K562 (cell line): Measurements from ENCODE around the gene ITGB5. TPM values are rescaled to one million over a fixed set of nuclear protein-coding genes. Genes with fewer than 3 reads are reported as not detected.

Experiments used
- CEBPG ChIP-seq, 3 experiments: fragments of 200-800 bp in 1 of 3; sonication (Bioruptor generic) in 1 of 3; sonication (generic) in 1 of 3; formaldehyde crosslinking in 1 of 3; IDR thresholded peaks in 2 of 3; conservative IDR thresholded peaks in 1 of 3; 2 replicates each; pipeline versions ENCODE4 v1.6.1 to v1.8.0; 2016 to 2022; ENCODE audit warnings: missing compliant biosample characterization in 2 of 3, missing genetic modification characterization in 2 of 3, mild to moderate bottlenecking in 1 of 3, missing genetic modification reagents in 1 of 3
- CHD2 ChIP-seq: IDR thresholded peaks from 2 replicates; pipeline ENCODE4 v1.6.1; 2011; ENCODE audit warnings: low read depth, low read length
- E2F1 ChIP-seq: sonication (generic); formaldehyde crosslinking; IDR thresholded peaks from 2 replicates; pipeline ENCODE4 v1.8.1; 2023; ENCODE audit warnings: mild to moderate bottlenecking, missing genetic modification reagents, moderate library complexity
- ELK3 ChIP-seq: fragments of 450-650 bp; formaldehyde crosslinking; IDR thresholded peaks from 2 replicates; pipeline ENCODE4 v1.4.0; 2020; ENCODE audit warnings: mild to moderate bottlenecking
- GTF2A2 ChIP-seq: IDR thresholded peaks from 2 replicates; pipeline ENCODE4 v1.6.1; 2016; ENCODE audit warnings: mild to moderate bottlenecking, missing genetic modification characterization, missing compliant biosample characterization
- GTF2E2 ChIP-seq: fragments of 200-800 bp; sonication (Bioruptor generic); IDR thresholded peaks from 2 replicates; pipeline ENCODE4 v1.6.1; 2016; ENCODE audit warnings: missing genetic modification characterization, missing compliant biosample characterization
- KLF16 ChIP-seq: IDR thresholded peaks from 2 replicates; pipeline ENCODE4 v1.6.1; 2016; ENCODE audit warnings: antibody characterized with exemption
- PRMT5 ChIP-seq: sonication (generic); formaldehyde crosslinking; IDR thresholded peaks from 2 replicates; pipeline ENCODE4 v1.5.0; 2020; ENCODE audit warnings: missing genetic modification reagents
- RBM15 ChIP-seq: fragments of 200-400 bp; formaldehyde crosslinking; IDR thresholded peaks from 2 replicates; pipeline ENCODE4 v1.6.1; 2018; ENCODE audit warnings: mild to moderate bottlenecking, low read length, moderate library complexity; ENCODE audit not compliant: insufficient read depth
- RNF219 ChIP-seq: fragments of 250-450 bp; sonication (Bioruptor Pico); IDR thresholded peaks from 2 replicates; pipeline ENCODE4 v1.5.0; 2022; ENCODE audit warnings: mild to moderate bottlenecking
- SFPQ ChIP-seq: fragments of 200-400 bp; formaldehyde crosslinking; IDR thresholded peaks from 2 replicates; pipeline ENCODE4 v1.6.1; 2017; ENCODE audit warnings: mild to moderate bottlenecking, low read depth, low read length, moderate library complexity
- THRAP3 ChIP-seq: fragments of 450-650 bp; IDR thresholded peaks from 2 replicates; pipeline ENCODE4 v1.6.1; 2016; ENCODE audit warnings: mild to moderate bottlenecking, inconsistent platforms, borderline replicate concordance
- ZNF124 ChIP-seq: sonication (generic); formaldehyde crosslinking; IDR thresholded peaks from 2 replicates; pipeline ENCODE4 v1.8.1; 2022; ENCODE audit warnings: missing genetic modification reagents
- ZNF384 ChIP-seq: IDR thresholded peaks from 2 replicates; pipeline ENCODE4 v1.6.1; 2012; ENCODE audit warnings: low read depth, low read length, improper control_type of control experiment
- ZNF518B ChIP-seq: fragments of 250-450 bp; sonication (Bioruptor Pico); IDR thresholded peaks from 2 replicates; pipeline ENCODE4 v1.5.0; 2021; ENCODE audit warnings: mild to moderate bottlenecking, moderate library complexity
- ZNF780A ChIP-seq: fragments of 250-450 bp; sonication (Bioruptor Pico); IDR thresholded peaks from 2 replicates; pipeline ENCODE4 v1.5.0; 2021; ENCODE audit warnings: mild to moderate bottlenecking
- polyA plus RNA-seq, 8 experiments: library from polyadenylated mRNA; depleted of rRNA in 4 of 8; stranded (reverse) in 5 of 8; unstranded in 3 of 8; fragments of >200 nt; fragmentation: Nextera tagmentation in 2 of 8; fragmentation: Illumina TruSeq in 1 of 8; extraction: Ambion mirVana in 2 of 8; extraction: Trizol in 1 of 8; gene quantifications; 2 replicates each; pipeline versions ENCODE4 v1.2.1 to v1.2.3, GENCODE V29; 2011 to 2014; ENCODE audit warnings: inconsistent platforms in 1 of 8, missing spikeins in 1 of 8
- total RNA-seq, 7 experiments: library from RNA; depleted of rRNA in 6 of 7; stranded (reverse); fragments of >200 nt in 6 of 7; fragmentation: Illumina TruSeq in 2 of 7; extraction: Trizol in 2 of 7; gene quantifications; 2 replicates each; pipeline versions ENCODE4 v1.2.1 to v1.2.3, GENCODE V29; 2011 to 2021; ENCODE audit warnings: low replicate concordance in 1 of 7

Gene ITGB5
- total and polyA plus RNA-seq, 9 of the 15 experiments (the other 6 are each of a cell fraction or from before 2014, with no cell fraction given) = 1.7 to 46.8 (median 9.9) TPM

GRCh38 chr3:124812291-124813265 is 74.6 kb downstream of the ITGB5 start (continued):
- TF ChIP-seq CEBPG (CRISPR knock-in tag; IDR thresholded peaks at IDR 0.05) (no peak), CEBPG (tag; conservative IDR thresholded peaks at IDR 0.05 in 1 of 2, IDR thresholded peaks at IDR 0.05 in 1 of 2) (no peak), ZNF780A (CRISPR knock-in tag) (no peak), CHD2 (no peak), E2F1 (CRISPR knock-in tag) (no peak), THRAP3 (no peak), SFPQ (no peak), GTF2A2 (no peak), KLF16 (no peak), ELK3 (no peak), ZNF124 (CRISPR knock-in tag) (no peak), ZNF384 (no peak), RNF219 (CRISPR knock-in tag) (no peak), GTF2E2 (tag) (no peak), PRMT5 (CRISPR knock-in tag) (no peak), RBM15 (no peak), ZNF518B (no peak)
